Testis (tissue), 2 donors: Measurements from ENCODE around the gene HES1.

Experiments
- CTCF ChIP-seq, 3 experiments: fragments of 450-650 bp in 2 of 3; fragments of 200-600 bp in 1 of 3; sonication (generic) in 1 of 3; IDR thresholded peaks; one replicate each; pipeline ENCODE4 v1.5.1; 2016 to 2019; ENCODE audit warnings: antibody characterized with exemption in 3 of 3, mild to moderate bottlenecking in 2 of 3, moderate library complexity in 1 of 3
- POLR2A ChIP-seq: fragments of 450-650 bp; IDR thresholded peaks from one replicate; pipeline ENCODE4 v1.6.1; 2017; ENCODE audit warnings: antibody characterized with exemption, mild to moderate bottlenecking, moderate library complexity

- TF ChIP-seq POLR2A = no peak
- TF ChIP-seq CTCF (IDR thresholded peaks at IDR 0.05) = no peak
These were observed 29.5 kb downstream of the HES1 start for GRCh38 chr3:194165271-194166018.
